ENCODE measurements around the gene FAM180A.
"Not testable (repeated sequence)": the region's sequence is repeated elsewhere in the genome, so short reads cannot be mapped to it uniquely, and the experiment has no call there.

FAM180A gene

DNA sequence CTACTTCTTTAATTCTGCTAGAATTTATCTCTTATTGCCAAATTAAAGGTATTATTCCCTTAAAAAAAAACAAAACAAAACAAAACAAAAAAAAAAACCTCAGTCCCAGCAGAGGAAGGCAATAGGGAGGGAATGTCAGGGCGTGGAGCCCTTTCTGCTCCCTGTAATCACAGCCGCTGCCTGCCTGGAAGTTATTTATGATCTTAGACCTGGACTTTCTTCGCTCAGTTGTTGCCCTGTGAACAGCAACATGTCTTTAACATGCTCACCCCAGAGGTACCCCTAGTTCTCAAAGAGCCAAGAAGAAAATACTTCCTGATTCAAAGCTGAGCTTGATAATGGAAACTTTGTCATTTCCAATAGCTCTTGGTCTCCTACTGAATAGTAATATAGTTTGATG is 7.7 kb downstream of the FAM180A start:
- Histone ChIP-seq H3K36me3 (replicated peaks; ENCODE audit: low read depth, low read length) (no peaks in the 10 kb centered on the region), H3K4me1 (ENCODE audit: low read length) (no peaks in the 10 kb centered on the region), H3K4me3 (ENCODE audit: low read length) (no peak overlapping the region), H4K20me1 (ENCODE audit: insufficient read depth, low read length) (no peaks in the 10 kb centered on the region), H3K9me3 (ENCODE audit: insufficient read depth, low read length) (no peaks in the 10 kb centered on the region), H3K79me2 (ENCODE audit: low read length) (no peaks in the 10 kb centered on the region), H3K27me3 (ENCODE audit: low read depth, low read length) (peaks cover 15% of the 10 kb centered on the region; the same call in 1 of the 2 replicates), H3K9ac (ENCODE audit: low read length) (no peak overlapping the region), H3K4me2 (ENCODE audit: low read length) (no peak overlapping the region), H2AFZ (ENCODE audit: low read depth, low read length) (no peak overlapping the region), H3K27ac (ENCODE audit: low read length) (no peak overlapping the region)
- TF ChIP-seq, protein P1, sequence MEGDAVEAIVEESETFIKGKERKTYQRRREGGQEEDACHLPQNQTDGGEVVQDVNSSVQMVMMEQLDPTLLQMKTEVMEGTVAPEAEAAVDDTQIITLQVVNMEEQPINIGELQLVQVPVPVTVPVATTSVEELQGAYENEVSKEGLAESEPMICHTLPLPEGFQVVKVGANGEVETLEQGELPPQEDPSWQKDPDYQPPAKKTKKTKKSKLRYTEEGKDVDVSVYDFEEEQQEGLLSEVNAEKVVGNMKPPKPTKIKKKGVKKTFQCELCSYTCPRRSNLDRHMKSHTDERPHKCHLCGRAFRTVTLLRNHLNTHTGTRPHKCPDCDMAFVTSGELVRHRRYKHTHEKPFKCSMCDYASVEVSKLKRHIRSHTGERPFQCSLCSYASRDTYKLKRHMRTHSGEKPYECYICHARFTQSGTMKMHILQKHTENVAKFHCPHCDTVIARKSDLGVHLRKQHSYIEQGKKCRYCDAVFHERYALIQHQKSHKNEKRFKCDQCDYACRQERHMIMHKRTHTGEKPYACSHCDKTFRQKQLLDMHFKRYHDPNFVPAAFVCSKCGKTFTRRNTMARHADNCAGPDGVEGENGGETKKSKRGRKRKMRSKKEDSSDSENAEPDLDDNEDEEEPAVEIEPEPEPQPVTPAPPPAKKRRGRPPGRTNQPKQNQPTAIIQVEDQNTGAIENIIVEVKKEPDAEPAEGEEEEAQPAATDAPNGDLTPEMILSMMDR (IDR thresholded peaks at IDR 0.05; ENCODE audit: low read depth, low read length), result no peak
- no peak for TF ChIP-seq EZH2phosphoT487 (IDR thresholded peaks at IDR 0.05; ENCODE audit: low read depth)

DNA sequence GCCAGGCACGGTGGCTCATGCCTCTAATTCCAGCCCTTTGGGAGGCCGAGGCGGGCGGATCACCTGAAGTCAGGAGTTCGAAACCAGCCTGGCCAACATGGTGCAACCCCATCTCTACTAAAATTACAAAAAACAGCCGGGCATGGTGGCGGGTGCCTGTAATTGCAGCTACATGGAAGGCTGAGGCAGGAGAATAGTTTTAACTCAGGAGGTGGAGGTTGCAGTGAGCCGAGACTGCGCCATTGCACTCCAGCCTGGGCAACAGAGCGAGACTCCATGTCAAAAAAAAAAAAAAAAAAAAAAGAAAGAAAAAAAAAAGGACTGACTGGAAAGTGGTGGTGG is 11.3 kb downstream of the FAM180A start:
- H3K79me2 ChIP-seq (ENCODE audit: low read length); H3K4me3 ChIP-seq (ENCODE audit: low read length); H3K9me3 ChIP-seq (ENCODE audit: insufficient read depth, low read length); H3K9ac ChIP-seq (ENCODE audit: low read length); H3K4me2 ChIP-seq (ENCODE audit: low read length); H4K20me1 ChIP-seq (ENCODE audit: insufficient read depth, low read length); H3K36me3 ChIP-seq (replicated peaks; ENCODE audit: low read depth, low read length); H3K27me3 ChIP-seq (ENCODE audit: low read depth, low read length); H3K27ac ChIP-seq (ENCODE audit: low read length); H3K4me1 ChIP-seq (ENCODE audit: low read length); H2AFZ ChIP-seq (ENCODE audit: low read depth, low read length): not testable (repeated sequence)

DNA sequence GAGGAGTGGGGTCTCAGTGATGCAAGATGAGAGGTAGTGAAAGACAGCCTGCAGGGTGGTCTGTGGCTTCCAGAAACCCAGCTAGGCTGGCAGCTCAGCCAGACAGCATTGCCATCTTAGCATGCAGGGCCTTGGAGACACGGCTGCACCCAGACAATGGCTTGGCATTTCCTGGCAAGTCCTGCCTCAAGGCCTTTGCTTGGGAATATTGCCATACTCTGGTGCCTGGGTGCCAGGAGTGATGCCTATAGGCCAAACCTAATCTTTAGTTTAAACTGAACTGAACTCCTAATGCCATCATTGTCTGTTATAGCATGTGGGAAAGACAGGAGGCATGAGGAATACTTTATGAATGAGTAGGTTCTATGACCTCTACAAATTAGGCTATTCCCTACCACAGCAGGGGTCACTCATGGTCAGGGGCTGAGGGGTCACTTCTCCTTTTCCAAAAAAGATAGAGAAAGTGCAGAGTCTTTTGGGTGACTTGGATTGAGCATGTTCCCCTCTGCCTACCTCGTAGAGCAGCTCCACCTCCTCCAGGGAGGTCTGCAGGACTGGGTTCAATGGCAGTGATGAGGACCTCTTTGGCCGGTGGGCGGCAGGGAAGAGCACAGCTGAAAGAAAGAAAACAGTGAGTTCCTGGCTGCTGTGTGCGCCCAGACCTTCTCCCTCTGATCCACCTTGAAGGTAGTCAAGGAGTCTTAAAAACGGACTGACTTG is 11.9 kb downstream of the FAM180A start:
- no peaks in the 10 kb centered on the region; the same call in 1 of the 2 replicates for H3K27me3 ChIP-seq (ENCODE audit: low read depth, low read length)
- H3K27ac ChIP-seq (ENCODE audit: low read length), result no peak overlapping the region

DNA sequence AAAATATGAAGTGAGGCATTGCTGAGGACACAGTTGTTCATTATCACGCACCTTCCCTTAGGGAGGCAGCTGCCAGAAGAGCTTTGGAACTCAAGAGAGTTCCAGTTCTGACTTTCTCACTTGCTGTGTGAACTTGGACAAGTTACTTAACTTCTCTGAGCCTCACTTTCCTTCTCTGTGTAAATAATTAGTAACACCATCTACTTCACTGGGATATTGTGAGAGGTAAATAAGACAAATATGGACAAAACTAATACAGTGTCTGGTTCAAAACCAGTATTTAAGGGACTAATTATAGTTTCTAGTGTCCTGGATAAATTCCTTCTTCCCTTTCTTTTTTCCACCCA is 14.3 kb downstream of the FAM180A start:
- Histone ChIP-seq H3K9ac (ENCODE audit: low read length) (no peak overlapping the region), H3K27me3 (ENCODE audit: low read depth, low read length) (peaks cover 4% of the 10 kb centered on the region), H3K27ac (ENCODE audit: low read length) (no peak overlapping the region), H3K79me2 (ENCODE audit: low read length) (no peaks in the 10 kb centered on the region), H3K4me1 (ENCODE audit: low read length) (no peaks in the 10 kb centered on the region), H2AFZ (ENCODE audit: low read depth, low read length) (no peak overlapping the region), H4K20me1 (ENCODE audit: insufficient read depth, low read length) (no peaks in the 10 kb centered on the region), H3K4me2 (ENCODE audit: low read length) (no peak overlapping the region), H3K4me3 (ENCODE audit: low read length) (no peak overlapping the region), H3K36me3 (replicated peaks; ENCODE audit: low read depth, low read length) (no peaks in the 10 kb centered on the region), H3K9me3 (ENCODE audit: insufficient read depth, low read length) (no peaks in the 10 kb centered on the region)
- no peak for TF ChIP-seq EZH2phosphoT487 (IDR thresholded peaks at IDR 0.05; ENCODE audit: low read depth)
- TF ChIP-seq, protein P1 (IDR thresholded peaks at IDR 0.05; ENCODE audit: low read depth, low read length), result no peak

More for the DNA sequence above, 11.9 kb downstream of the FAM180A start:
- H3K9me3 ChIP-seq (ENCODE audit: insufficient read depth, low read length), result no peaks in the 10 kb centered on the region
- no peak for TF ChIP-seq EZH2phosphoT487 (IDR thresholded peaks at IDR 0.05; ENCODE audit: low read depth)
- TF ChIP-seq, protein P1 (IDR thresholded peaks at IDR 0.05; ENCODE audit: low read depth, low read length), result no peak
- no peaks in the 10 kb centered on the region for H4K20me1 ChIP-seq (ENCODE audit: insufficient read depth, low read length)
- H2AFZ ChIP-seq (ENCODE audit: low read depth, low read length), result no peak overlapping the region
- H3K4me3 ChIP-seq (ENCODE audit: low read length), result no peak overlapping the region
- no peaks in the 10 kb centered on the region for H3K36me3 ChIP-seq (replicated peaks; ENCODE audit: low read depth, low read length)
- no peak overlapping the region for H3K4me2 ChIP-seq (ENCODE audit: low read length)
- H3K79me2 ChIP-seq (ENCODE audit: low read length), result no peaks in the 10 kb centered on the region
- no peak overlapping the region for H3K9ac ChIP-seq (ENCODE audit: low read length)
- H3K4me1 ChIP-seq (ENCODE audit: low read length), result no peaks in the 10 kb centered on the region

Data from OCI-LY3 (cell line).